NCI-H1436 treated with DMSO at 0.1 percent for 48 hours (cell line): ENCODE data around the gene RUNX3.
"Not testable (repeated sequence)": the region's sequence is repeated elsewhere in the genome, so short reads cannot be mapped to it uniquely, and the experiment has no call there.

ENCODE experiments used
- DNase-seq: peaks from one replicate; lab custom pipeline; 2025; lab: John Stamatoyannopoulos, UW

RUNX3 gene

DNA sequence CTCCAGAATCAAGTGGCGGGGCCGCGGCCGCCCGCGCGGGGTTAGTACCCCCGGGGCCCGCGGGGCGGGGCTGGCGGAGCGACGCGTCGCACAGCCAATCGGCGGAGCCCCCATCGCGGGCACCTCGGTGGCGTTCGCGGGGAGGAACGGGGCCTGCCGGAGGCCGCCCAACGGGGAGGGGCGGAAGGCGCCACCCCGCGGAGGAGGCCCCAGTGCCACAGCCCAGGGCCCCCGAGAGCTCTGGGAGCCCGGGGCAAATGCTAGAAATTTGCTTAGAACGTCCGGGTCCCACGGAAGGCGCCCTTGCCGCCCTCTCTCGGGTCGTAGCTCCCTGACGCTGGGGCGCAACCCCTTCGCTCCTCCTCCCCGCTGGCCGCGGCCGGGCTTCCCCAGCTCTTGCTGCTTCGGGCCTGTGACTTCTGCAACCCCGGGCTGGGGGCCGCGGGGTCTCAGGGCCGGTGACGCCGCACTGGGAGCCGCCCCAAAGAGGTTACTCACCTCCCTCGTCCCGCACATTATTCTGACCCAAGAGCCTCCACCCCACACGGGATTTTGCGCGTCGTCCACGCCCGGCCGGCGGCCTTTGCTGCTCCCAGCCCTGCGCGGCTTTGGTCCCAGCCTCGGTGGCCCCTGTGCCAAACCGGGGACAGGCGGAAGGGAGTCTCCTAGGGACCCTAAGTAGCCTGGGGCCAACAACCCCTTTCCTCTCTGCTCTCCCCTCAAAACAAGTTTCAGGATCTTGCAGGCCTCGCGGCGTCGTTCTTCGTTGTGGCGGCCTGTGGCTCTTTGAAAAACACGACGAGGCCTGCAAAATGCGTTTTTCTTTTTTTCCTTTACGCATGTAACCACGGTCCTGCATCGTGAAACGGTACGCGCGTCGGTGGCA lies at the start of gene RUNX3:
Gene RUNX3, minus strand, starts transcription at position 17 of the 886 bp plus-strand sequence. CDS start 408 bp downstream, outside the sequence.
- DNase-seq = peak; percentile 49

DNA sequence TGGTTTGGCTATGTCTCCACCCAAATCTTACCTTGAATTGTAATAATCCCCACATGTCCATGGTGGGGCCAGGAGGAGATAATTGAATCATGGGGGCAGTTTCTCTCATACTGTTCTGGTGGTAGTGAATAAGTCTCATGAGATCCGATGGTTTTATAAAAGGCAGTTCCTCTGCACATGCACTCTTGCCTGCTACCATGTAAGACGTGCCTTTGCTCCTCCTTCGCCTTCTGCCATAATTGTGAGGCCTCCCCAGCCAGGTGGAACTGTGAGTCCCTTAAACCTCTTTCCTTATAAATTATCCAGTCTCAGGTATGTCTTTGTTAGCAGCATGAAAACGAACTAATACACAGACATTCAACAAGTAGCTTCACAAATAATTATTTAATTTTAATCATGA lies 49.2 kb upstream of the RUNX3 start:
- not testable (repeated sequence) for DNase-seq

DNA sequence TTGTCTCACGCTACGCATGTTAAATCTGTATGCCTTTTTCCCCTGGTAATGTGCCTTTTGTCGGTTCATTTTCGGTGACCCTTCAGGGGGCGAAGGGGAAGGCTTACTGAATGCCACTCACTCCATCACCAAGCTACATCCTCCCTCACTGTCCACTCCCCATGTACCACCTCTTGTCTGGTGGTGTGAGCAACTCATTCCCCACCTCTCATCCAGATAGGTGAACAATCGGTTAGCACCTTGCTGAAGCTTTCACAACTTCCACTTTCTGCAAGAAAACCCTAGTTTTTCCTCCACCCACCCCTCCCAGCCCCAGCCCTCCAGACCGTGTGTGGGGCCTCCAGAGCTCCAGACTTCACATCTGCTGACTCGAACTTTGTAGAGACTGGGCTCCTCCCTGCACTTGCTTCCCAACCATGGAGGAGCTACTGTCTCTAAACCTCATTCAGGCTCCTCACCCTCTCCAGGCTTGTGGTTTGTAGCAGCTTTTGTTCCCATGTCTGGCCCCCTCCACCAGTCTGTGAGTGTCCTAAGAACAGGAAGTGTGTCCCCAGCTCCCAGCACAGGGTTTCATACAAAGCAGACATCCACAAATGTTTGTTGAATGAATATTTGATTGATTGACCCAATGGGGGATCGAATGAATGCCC lies 48.4 kb upstream of the RUNX3 start:
- DNase-seq = no peak

- DNase-seq = no peak
These were observed 45.3 kb upstream of the RUNX3 start for GRCh38 chr1:24975391-24975790.

DNA sequence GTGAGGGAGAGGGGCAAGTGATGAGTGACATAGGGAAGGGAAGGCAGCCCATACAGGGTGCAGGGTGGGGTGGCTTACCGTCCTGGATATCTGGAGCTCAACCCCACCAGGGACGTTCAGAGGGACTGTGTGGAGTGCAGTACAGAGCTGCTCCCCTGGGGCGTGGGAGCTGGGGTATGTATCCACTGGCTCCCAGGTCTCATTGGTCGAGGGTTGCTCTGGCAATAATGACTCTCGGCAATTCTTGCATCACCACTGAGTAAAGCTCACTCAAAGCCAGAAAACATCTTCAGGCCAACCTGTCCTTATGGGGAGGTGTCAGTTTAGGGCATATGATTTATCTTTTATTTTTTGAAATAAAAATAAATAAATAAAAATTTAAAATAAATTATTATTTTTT lies 43.2 kb upstream of the RUNX3 start:
- DNase-seq = no peak

GRCh38 chr1:24972915-24973242 lies 42.8 kb upstream of the RUNX3 start:
- DNase-seq = no peak

DNA sequence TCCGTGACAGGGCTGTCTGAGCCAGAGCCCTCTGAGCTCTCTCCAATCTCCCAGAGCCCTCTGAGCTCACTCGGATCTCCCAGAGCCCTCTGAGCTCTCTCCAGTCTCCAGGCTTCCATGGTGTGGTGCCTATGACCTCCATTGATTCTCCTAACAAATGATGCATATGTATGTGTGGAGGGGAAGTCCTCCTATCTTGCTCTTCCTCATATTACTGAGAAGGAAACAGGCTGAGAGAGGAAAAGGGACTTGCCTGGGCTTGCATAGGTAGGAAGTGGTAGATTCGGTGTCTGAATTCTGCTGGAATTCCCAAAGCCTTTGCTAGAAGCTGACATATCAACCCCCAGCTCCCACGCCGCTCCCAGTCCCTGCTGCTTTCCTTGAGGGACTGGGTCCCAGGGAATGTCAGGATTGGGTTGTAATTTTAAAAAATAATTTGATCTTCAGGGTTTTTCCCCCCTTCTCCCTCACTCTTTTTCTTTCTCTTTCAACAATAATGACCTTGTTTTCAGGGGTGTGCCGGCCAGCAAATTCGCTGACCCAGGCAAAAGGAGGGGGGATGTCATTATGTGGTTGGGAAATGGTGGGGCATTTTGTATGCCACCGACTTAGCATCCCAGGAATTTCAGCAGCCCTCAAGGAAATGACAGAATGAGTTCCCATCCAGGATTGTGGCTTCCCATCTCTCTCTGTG lies 42.3 kb upstream of the RUNX3 start:
- no peak for DNase-seq

GRCh38 chr1:24970926-24971875 lies 41.1 kb upstream of the RUNX3 start:
- DNase-seq = no peak

DNA sequence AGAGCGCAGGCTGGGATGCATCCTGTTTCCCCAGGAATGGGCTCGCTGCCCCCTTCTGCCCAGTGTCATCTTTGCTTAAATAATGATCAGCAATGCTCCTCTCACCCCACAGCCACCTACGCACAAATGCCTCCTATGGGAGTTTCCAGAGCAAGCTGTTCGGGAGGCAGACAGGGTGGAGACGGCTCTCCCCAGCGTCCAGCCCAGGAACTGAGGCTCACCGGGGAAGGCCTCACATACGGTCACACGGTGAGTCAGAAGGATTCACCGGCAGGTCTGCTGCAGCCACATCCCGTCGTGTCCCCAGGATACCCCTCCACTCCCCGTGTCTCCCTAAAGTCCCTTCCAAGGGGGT lies 40.3 kb upstream of the RUNX3 start:
- no peak for DNase-seq

GRCh38 chr1:24969596-24970398 lies 39.7 kb upstream of the RUNX3 start:
- no peak for DNase-seq

GRCh38 chr1:24968941-24969585 lies 39.0 kb upstream of the RUNX3 start:
- no peak for DNase-seq

GRCh38 chr1:24967962-24968361 lies 37.9 kb upstream of the RUNX3 start:
- no peak for DNase-seq

DNA sequence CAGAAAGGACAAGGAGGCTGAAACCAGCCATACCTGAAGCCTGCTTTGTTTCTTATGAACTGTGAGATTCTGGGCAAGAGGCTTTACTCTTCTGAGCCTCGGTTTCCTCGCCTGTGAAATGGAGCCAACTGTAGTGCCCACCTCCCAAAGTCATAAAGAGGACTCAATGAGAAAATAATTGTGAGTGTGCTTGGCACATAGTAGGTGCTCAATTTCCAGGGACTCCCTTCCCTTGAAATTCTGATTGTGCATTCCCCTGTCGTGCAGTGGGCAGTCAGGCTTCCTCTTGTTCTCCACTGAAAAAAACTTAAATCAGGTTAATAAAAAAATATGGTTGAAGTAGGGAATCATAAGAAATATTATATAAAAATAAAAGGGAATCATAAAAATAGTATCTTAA lies 37.5 kb upstream of the RUNX3 start:
- DNase-seq = no peak

- DNase-seq = no peak
These were observed 36.8 kb upstream of the RUNX3 start for GRCh38 chr1:24966724-24967346.

- no peak for DNase-seq
These were observed 36.1 kb upstream of the RUNX3 start for GRCh38 chr1:24966121-24966723.

GRCh38 chr1:24965571-24965930 lies 35.5 kb upstream of the RUNX3 start:
- no peak for DNase-seq

GRCh38 chr1:24964811-24965570 lies 34.9 kb upstream of the RUNX3 start:
- no peak for DNase-seq

DNA sequence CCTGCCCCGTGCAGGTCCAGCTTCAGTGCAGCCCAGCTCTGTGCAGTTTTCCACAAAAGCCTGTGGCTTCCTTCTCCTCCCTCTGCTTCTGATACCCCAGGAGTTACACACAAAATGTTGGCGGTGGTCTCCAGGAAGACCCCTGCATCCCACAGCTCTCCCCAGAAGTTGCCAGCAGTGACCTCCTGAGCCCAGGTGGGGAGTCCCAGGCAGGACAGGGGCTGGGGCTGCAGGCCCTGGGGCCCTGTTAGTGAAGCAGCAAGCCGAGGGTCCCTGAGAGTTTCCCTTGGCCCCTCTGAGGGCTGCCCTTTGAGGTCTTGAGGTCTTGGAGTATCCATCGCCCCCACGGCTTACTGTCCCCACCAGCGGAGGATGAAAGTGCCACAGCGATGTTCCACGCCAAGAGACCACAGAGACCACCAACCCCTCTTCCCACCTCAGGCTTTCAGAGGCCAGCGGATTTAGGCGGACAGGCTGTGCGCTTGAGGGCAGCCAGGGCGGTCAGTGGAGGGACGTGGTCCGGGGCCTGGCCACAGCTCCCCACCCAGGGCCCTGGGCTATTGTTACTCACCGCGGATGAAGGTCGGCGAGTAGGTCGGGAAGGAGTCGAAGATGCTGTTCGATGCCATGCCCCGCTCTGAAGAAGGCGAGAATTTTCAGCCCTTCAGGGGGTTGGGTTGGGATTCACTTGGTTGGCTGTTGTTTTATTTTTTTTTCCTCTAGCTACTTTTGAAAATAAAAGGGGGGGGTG lies 34.0 kb upstream of the RUNX3 start:
- DNase-seq = no peak
